Peyer's patch (tissue), 4 donors: ENCODE data around the gene SORL1.

ENCODE experiments used
- CTCF ChIP-seq, 6 experiments: fragments of 450-650 bp in 4 of 6; fragments of 200-600 bp in 2 of 6; sonication (generic) in 1 of 6; IDR thresholded peaks; one replicate each; pipeline ENCODE4 v1.5.1; 2017 to 2019; ENCODE audit warnings: antibody characterized with exemption in 6 of 6, mild to moderate bottlenecking in 3 of 6, moderate library complexity in 1 of 6
- POLR2A ChIP-seq, 2 donors: fragments of 450-650 bp; IDR thresholded peaks; one replicate each; pipeline ENCODE4 v1.5.1; 2017; ENCODE audit warnings: antibody characterized with exemption in 2 of 2, mild to moderate bottlenecking in 2 of 2, moderate library complexity in 2 of 2

GRCh38 chr11:121596195-121597155 lies 144.4 kb downstream of the SORL1 start:
- TF ChIP-seq CTCF (IDR thresholded peaks at IDR 0.05), result no peak
- TF ChIP-seq POLR2A (IDR thresholded peaks at IDR 0.05), result no peak
